Germinal center (tissue), 1 donor: ENCODE measurements around the gene CARTPT.

Source experiments
- DNase-seq: peaks from one replicate; pipeline ENCODE4 v3.0.0; 2012; ENCODE audit warnings: mixed read lengths, low spot score

CARTPT gene

GRCh38 chr5:71719063-71719964 is at the start of gene CARTPT:
Gene CARTPT, plus strand, starts transcription at chr5:71719275. Its CDS starts 19 bp downstream, at chr5:71719294.
- no peak for DNase-seq

GRCh38 chr5:71677977-71678376 is 41.1 kb upstream of the CARTPT start:
- DNase-seq = no peak

- DNase-seq = no peak
These were observed 39.4 kb upstream of the CARTPT start for GRCh38 chr5:71679714-71680113.

GRCh38 chr5:71680510-71680909 is 38.6 kb upstream of the CARTPT start:
- DNase-seq = no peak

GRCh38 chr5:71681296-71681695 is 37.8 kb upstream of the CARTPT start:
- no peak for DNase-seq

DNA sequence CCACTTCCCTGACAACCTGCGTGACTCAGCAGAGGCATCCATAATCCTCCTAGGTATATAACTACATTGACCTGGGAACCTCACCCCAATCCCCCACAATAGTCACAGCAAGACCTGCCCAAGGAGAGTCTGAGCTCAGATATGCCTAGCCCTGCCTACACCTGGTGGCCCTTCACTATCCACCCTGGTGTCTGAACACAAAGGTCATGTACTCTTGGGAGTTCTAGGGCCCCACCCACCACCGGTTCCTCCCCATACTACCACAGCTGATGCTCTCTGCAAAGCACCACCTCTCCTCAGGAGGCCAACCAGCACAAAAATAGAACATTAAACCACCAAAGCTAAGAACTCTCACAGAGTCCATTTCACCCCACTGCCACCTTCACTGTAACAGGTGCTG is 34.8 kb upstream of the CARTPT start:
- no peak for DNase-seq

- no peak for DNase-seq
These were observed 25.1 kb upstream of the CARTPT start for GRCh38 chr5:71693828-71694427.

DNA sequence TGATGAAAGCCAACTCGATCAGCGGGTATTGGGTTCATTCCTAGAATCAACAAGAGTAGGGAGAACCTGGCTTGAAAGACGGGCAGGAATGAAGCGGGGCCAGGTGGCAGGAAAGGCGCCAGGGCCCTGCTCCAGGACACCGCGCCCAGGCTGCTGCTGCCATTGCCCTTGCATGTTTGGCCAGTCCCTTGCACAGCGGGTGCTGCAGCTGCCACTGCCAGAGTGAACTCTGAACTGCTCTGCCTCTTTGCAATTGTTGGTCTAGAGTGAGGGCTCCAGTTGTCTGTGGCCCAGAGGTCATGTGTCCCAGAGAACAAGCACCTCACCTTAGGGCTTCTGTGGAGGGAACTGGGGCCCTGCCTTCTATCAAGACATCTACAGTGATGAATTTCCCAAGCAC is 24.0 kb upstream of the CARTPT start:
- DNase-seq = no peak

DNA sequence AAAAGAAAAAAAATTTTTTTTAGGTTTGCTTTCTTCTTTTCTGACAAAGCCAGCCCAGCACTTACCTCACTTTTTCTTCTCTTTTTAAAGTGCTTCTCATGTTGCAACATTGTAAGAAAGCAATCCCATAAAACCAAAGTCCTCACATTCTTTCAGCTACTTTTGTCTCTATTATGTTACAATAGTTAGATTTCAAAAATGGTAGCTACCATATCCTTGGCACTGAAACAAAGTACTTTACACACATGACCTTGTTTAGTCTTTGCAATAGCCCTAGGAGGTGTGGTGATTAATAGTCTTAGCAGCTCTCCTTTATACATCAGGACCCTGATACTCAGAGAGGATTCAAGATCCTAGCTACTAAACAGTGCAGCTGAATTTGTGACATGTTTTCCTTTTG is 23.5 kb upstream of the CARTPT start:
- DNase-seq = no peak

- no peak for DNase-seq
These were observed 21.1 kb upstream of the CARTPT start for GRCh38 chr5:71697967-71698366.

- DNase-seq = no peak
These were observed 19.8 kb upstream of the CARTPT start for GRCh38 chr5:71699233-71699632.

GRCh38 chr5:71699751-71700150 is 19.3 kb upstream of the CARTPT start:
- no peak for DNase-seq

DNA sequence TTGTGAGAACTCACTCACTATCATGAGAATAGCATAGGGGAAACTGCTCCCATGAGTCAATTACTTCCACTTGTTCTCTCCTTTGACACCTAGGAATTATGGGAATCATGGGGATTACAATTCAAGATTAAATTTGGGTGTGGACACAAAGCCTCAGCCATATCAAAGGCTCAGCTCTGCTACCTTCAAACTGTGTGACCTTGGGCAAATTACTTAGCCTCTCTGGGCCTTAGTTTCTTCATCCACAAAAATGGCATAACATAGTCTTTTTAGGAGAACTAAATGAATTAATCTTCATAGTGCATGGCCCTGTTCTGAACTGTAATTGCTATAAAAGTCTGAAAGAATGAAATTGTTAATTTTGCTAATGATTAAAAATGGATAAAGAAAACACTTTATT is 18.3 kb upstream of the CARTPT start:
- no peak for DNase-seq

- no peak for DNase-seq
These were observed 17.7 kb upstream of the CARTPT start for GRCh38 chr5:71701407-71701806.

- no peak for DNase-seq
These were observed 15.1 kb upstream of the CARTPT start for GRCh38 chr5:71703941-71704340.

DNA sequence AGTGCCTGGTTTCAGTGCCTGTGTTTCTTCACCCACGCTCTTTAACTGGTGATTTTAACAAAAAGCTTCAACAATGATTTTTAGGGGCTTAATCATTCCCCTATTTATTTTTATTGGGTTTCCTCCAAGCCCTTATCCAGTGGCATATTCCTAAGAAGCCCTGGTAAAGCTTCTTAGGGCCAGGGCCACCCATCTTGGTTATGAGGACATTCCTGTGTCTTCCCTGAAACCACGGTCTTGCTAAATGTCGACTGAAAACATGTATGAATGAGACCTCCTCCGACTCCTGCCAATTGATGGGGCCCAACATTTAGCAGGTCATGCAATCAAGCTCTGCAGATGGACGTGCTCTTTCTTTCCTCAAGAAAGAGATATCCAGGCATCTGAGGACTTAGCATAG is 13.7 kb upstream of the CARTPT start:
- DNase-seq = no peak

DNA sequence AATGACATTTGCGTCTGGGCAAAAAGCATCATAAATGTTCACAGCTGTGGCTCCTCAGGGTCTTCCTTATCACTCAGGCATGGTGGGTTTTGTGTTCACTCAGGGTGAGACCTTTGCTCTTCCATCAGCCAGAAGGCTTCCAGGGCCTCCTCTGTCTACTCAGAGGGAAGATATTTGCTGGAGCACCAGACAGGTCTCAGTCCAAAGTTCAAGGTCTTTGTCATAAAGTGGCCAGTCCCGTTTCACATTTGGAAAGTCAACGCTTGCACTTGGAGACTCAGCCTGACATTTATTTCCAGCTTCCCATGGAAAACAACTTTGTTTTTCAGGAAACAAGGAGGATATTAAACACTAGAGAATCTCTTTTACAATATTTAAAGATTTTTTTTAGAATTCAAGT is 12.2 kb upstream of the CARTPT start:
- DNase-seq = no peak

DNA sequence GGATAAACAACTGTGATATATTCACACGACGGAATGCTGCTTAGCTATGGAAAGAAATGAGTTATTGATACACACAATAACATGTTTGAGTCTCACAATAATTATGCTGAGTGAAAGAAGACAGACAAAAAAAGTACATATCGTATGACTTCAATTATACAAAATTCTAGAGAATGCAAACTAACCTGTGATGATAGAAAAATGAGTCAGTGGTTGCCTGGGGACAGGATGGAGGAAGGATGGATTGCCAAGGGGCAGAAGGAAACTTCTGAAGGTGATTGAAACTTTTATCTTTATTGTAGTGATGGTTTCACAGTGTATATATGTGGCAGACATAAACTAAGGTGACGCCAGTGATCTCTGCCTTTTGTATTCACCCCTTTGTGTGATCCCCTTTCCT is 7.5 kb upstream of the CARTPT start:
- DNase-seq = no peak

- DNase-seq = no peak
These were observed 4.2 kb upstream of the CARTPT start for GRCh38 chr5:71714911-71715310.

- no peak for DNase-seq
These were observed 8.9 kb downstream of the CARTPT start for GRCh38 chr5:71727978-71728377.

DNA sequence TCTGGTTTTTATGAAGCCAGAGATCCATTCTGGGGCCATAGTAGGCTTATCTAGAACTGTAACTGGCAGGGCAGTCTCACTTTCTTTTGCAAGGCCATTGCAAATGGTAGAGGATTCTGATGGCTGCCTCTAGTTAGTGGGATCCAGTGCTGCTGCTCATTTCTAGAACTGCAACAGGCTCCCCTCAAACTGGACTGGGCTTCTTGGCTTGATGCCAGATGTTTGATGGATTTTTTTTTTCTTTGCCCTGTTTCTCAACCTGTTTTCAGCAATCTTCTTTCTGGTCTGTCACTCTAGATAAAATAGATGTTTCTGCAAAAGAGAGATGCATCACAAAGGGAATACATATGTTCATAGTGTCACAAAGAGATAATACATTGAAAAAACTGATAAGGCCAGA is 11.9 kb downstream of the CARTPT start:
- DNase-seq = no peak

- no peak for DNase-seq
These were observed 12.9 kb downstream of the CARTPT start for GRCh38 chr5:71732011-71732410.

DNA sequence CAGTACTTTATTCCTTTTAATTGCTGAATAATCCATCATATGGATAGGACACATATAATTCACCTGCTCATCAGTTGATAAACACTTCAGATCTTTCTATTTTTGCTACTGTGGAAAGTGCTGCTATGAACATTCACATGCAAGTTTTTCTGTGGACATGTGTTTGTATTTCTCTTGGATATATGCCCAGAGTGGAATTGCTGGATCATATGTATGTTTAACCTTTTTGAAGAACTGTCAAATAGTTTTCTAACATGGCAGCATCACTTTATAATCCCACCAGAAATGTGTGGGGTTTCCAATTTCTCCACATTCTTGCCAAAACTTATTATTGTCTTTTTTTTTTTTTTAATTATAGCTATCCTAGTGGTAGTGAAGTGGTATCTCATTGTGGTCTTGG is 15.1 kb downstream of the CARTPT start:
- DNase-seq = no peak
